Right lobe of liver (tissue), 4 donors: ENCODE data around the gene TMEM143.

Source experiments
- POLR2A ChIP-seq: fragments of 450-650 bp; IDR thresholded peaks from one replicate; pipeline ENCODE4 v1.6.1; 2017; ENCODE audit warnings: antibody characterized with exemption, mild to moderate bottlenecking
- TF ChIP-seq, protein P1 (sequence below), 4 donors: fragments of 200-600 bp in 3 of 4; fragments of 450-650 bp in 1 of 4; IDR thresholded peaks; one replicate each; pipeline versions ENCODE4 v1.5.1 to v1.8.0; 2016 to 2022; ENCODE audit warnings: antibody characterized with exemption in 4 of 4, mild to moderate bottlenecking in 2 of 4
- donor health status: DM: no; HTN: no; CAD: no.
- donor health status: DM: no; HTN: no; CAD: no.
- donor health status: DM: no; HTN: yes; CAD: no.

DNA sequence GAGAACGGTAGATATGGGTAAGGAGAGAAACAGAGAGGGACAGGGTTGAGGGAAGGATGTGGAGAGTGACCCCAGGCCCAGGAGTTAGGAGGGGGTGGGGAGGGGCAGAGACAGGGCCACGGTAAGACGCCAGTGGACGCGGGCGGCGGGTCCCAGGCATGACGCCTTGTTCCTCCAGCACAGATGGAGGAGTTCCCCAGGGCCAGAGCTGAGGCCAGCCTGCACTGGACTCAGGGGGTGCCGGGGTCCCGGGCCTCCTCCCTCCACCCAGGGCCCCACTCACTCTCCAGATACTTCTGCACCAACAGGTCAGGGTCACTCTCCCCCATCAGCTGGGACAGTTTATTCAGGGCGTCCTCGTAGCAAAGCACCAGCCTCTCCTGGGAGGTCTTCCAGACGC lies 60.4 kb downstream of the TMEM143 start:
- TF ChIP-seq, protein P1, sequence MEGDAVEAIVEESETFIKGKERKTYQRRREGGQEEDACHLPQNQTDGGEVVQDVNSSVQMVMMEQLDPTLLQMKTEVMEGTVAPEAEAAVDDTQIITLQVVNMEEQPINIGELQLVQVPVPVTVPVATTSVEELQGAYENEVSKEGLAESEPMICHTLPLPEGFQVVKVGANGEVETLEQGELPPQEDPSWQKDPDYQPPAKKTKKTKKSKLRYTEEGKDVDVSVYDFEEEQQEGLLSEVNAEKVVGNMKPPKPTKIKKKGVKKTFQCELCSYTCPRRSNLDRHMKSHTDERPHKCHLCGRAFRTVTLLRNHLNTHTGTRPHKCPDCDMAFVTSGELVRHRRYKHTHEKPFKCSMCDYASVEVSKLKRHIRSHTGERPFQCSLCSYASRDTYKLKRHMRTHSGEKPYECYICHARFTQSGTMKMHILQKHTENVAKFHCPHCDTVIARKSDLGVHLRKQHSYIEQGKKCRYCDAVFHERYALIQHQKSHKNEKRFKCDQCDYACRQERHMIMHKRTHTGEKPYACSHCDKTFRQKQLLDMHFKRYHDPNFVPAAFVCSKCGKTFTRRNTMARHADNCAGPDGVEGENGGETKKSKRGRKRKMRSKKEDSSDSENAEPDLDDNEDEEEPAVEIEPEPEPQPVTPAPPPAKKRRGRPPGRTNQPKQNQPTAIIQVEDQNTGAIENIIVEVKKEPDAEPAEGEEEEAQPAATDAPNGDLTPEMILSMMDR (IDR thresholded peaks at IDR 0.05), result no peak
- no peak for TF ChIP-seq POLR2A
